GM18517 (cell line): Measurements from ENCODE around the gene SLC2A14.
"Not testable (repeated sequence)": the region's sequence is repeated elsewhere in the genome, so short reads cannot be mapped to it uniquely, and the experiment has no call there.

Source experiments
- ATAC-seq: cut with Tn5 transposase; IDR thresholded peaks from one replicate; pipeline ENCODE4 v1.9.1; 2021; ENCODE audit warnings: mild to moderate bottlenecking, moderate library complexity; ENCODE audit not compliant: unreplicated experiment

Gene SLC2A14

GRCh38 chr12:7835116-7835515 lies 37.6 kb downstream of the SLC2A14 start:
- ATAC-seq: no peak

- ATAC-seq: no peak
Measured at GRCh38 chr12:7834701-7835100, 38.0 kb downstream of the SLC2A14 start.

- ATAC-seq: no peak
Measured at GRCh38 chr12:7833831-7834230, 38.9 kb downstream of the SLC2A14 start.

GRCh38 chr12:7833201-7833600 lies 39.5 kb downstream of the SLC2A14 start:
- not testable (repeated sequence) for ATAC-seq

- ATAC-seq: no peak
Measured at GRCh38 chr12:7832059-7832696, 40.5 kb downstream of the SLC2A14 start.

GRCh38 chr12:7829737-7830136 lies 43.0 kb downstream of the SLC2A14 start:
- not testable (repeated sequence) for ATAC-seq

- not testable (repeated sequence) for ATAC-seq
Measured at GRCh38 chr12:7825754-7826153, 47.0 kb downstream of the SLC2A14 start.

- no peak for ATAC-seq
Measured at GRCh38 chr12:7806863-7807487, 65.7 kb downstream of the SLC2A14 start.

- ATAC-seq: not testable (repeated sequence)
Measured at GRCh38 chr12:7806319-7806718, 66.4 kb downstream of the SLC2A14 start.

- ATAC-seq: no peak
Measured at GRCh38 chr12:7801460-7801859, 71.3 kb downstream of the SLC2A14 start.

- not testable (repeated sequence) for ATAC-seq
Measured at GRCh38 chr12:7798750-7799308, 73.9 kb downstream of the SLC2A14 start.

GRCh38 chr12:7797698-7798398 lies 74.9 kb downstream of the SLC2A14 start:
- ATAC-seq: no peak

GRCh38 chr12:7797269-7797668 lies 75.4 kb downstream of the SLC2A14 start:
- not testable (repeated sequence) for ATAC-seq

GRCh38 chr12:7793211-7793610 lies 79.5 kb downstream of the SLC2A14 start:
- no peak for ATAC-seq

- ATAC-seq: not testable (repeated sequence)
Measured at GRCh38 chr12:7788884-7789528, 83.7 kb downstream of the SLC2A14 start, which contains the start of gene NANOG. NANOG (plus strand) TSS chr12:7789402; CDS start chr12:7789615, 213 bp downstream.

GRCh38 chr12:7788294-7788660 lies 84.4 kb downstream of the SLC2A14 start:
- no peak for ATAC-seq

GRCh38 chr12:7787574-7788293 lies 85.0 kb downstream of the SLC2A14 start:
- ATAC-seq: no peak

- ATAC-seq: no peak
Measured at GRCh38 chr12:7784701-7785100, 88.0 kb downstream of the SLC2A14 start.

- ATAC-seq: not testable (repeated sequence)
Measured at GRCh38 chr12:7783433-7783832, 89.3 kb downstream of the SLC2A14 start.

GRCh38 chr12:7782055-7782454 lies 90.7 kb downstream of the SLC2A14 start:
- no peak for ATAC-seq
